T-helper 17 cell (primary cell): Measurements from ENCODE around the gene UGT2B17. TPM values are rescaled to one million over a fixed set of nuclear protein-coding genes. Genes with fewer than 3 reads are reported as not detected.
"Not testable (repeated sequence)": the region's sequence is repeated elsewhere in the genome, so short reads cannot be mapped to it uniquely, and the experiment has no call there.

ENCODE experiments used
- ATAC-seq: fragments of 150-1000 bp; cut with Tn5 transposase; 2 replicates; pipeline ENCODE4 v1.10.0; 2021; ENCODE audit warnings: mild to moderate bottlenecking, moderate library complexity
- DNase-seq, 3 donors: peaks; one replicate each; pipeline versions ENCODE4 v3.0.0 to v3.0.0-alpha.2; 2020 to 2021
- H3K9me3 ChIP-seq: one replicate; pipeline ENCODE4 v1.7.0; 2013; ENCODE audit warnings: low read length, mild to moderate bottlenecking; ENCODE audit not compliant: control insufficient read depth, poor library complexity, severe bottlenecking
- H3K27ac Mint-ChIP-seq: one replicate; pipeline ENCODE4 v1.8.0; 2022; ENCODE audit warnings: mild to moderate bottlenecking, moderate library complexity, mixed read lengths
- H3K27me3 Mint-ChIP-seq: one replicate; pipeline ENCODE4 v1.8.0; 2022; ENCODE audit warnings: mixed read lengths
- H3K36me3 Mint-ChIP-seq: one replicate; pipeline ENCODE4 v1.8.0; 2022; ENCODE audit warnings: low read depth, mixed read lengths
- H3K4me1 Mint-ChIP-seq: one replicate; pipeline ENCODE4 v1.8.0; 2022; ENCODE audit warnings: mild to moderate bottlenecking, mixed read lengths
- H3K4me3 Mint-ChIP-seq: one replicate; pipeline ENCODE4 v1.8.0; 2022; ENCODE audit warnings: mild to moderate bottlenecking, moderate library complexity, mixed read lengths
- total RNA-seq, 4 donors: library from RNA in 2 of 4; stranded (reverse) in 2 of 4; gene quantifications; one replicate each; pipeline ENCODE4 v1.2.3 and lab custom pipeline; 2022 to 2026

The UGT2B17 gene
- total RNA-seq, 2 donors from 2014 or later = not detected

GRCh38 chr4:68582339-68582717, 6.2 kb upstream of the UGT2B17 start:
- Mint-ChIP-seq H3K4me3 (no peak overlapping the region), H3K27me3 (no peaks in the 10 kb centered on the region), H3K4me1 (no peaks in the 10 kb centered on the region), H3K27ac (no peak overlapping the region), H3K36me3 (no peaks in the 10 kb centered on the region)
- no peak for ATAC-seq
- no peaks in the 10 kb centered on the region for H3K9me3 ChIP-seq
- DNase-seq = no peak

GRCh38 chr4:68581383-68582338, 5.5 kb upstream of the UGT2B17 start:
- H3K4me3 Mint-ChIP-seq = no peak overlapping the region
- ATAC-seq (no peak), DNase-seq (no peak)
- no peak overlapping the region for H3K27ac Mint-ChIP-seq
- no peaks in the 10 kb centered on the region for H3K27me3 Mint-ChIP-seq
- H3K4me1 Mint-ChIP-seq = no peaks in the 10 kb centered on the region
- H3K9me3 ChIP-seq = no peaks in the 10 kb centered on the region
- no peaks in the 10 kb centered on the region for H3K36me3 Mint-ChIP-seq

GRCh38 chr4:68577590-68577989, 1.5 kb upstream of the UGT2B17 start:
- ATAC-seq (no peak), DNase-seq (no peak)
- no peaks in the 10 kb centered on the region for H3K9me3 ChIP-seq
- H3K27me3 Mint-ChIP-seq = no peaks in the 10 kb centered on the region
- no peaks in the 10 kb centered on the region for H3K36me3 Mint-ChIP-seq
- no peak overlapping the region for H3K27ac Mint-ChIP-seq
- no peak overlapping the region for H3K4me3 Mint-ChIP-seq
- no peaks in the 10 kb centered on the region for H3K4me1 Mint-ChIP-seq

GRCh38 chr4:68575636-68576035, 486 bp downstream of the UGT2B17 start:
- H3K4me3 Mint-ChIP-seq, ATAC-seq, H3K4me1 Mint-ChIP-seq, DNase-seq, H3K9me3 ChIP-seq, H3K36me3 Mint-ChIP-seq, H3K27me3 Mint-ChIP-seq: not testable (repeated sequence)
- peak overlapping the region; percentile 14 for H3K27ac Mint-ChIP-seq

- H3K27ac Mint-ChIP-seq = peak overlapping the region; percentile 14
- H3K4me3 Mint-ChIP-seq = no peak overlapping the region
- H3K9me3 ChIP-seq = no peaks in the 10 kb centered on the region
- ATAC-seq = no peak
- no peaks in the 10 kb centered on the region for H3K36me3 Mint-ChIP-seq
- peaks cover 2% of the 10 kb centered on the region for H3K4me1 Mint-ChIP-seq
- no peaks in the 10 kb centered on the region for H3K27me3 Mint-ChIP-seq
- DNase-seq = no peak
Measured at GRCh38 chr4:68575081-68575480, 1.0 kb downstream of the UGT2B17 start.

- Mint-ChIP-seq H3K4me1 (peaks cover 2% of the 10 kb centered on the region), H3K36me3 (no peaks in the 10 kb centered on the region), H3K4me3 (no peak overlapping the region), H3K27me3 (no peaks in the 10 kb centered on the region), H3K27ac (no peak overlapping the region)
- ATAC-seq (no peak), DNase-seq (no peak)
- H3K9me3 ChIP-seq = no peaks in the 10 kb centered on the region
Measured at GRCh38 chr4:68572653-68573170, 3.4 kb downstream of the UGT2B17 start.

GRCh38 chr4:68570122-68570507, 6.0 kb downstream of the UGT2B17 start:
- no peak for ATAC-seq
- Mint-ChIP-seq H3K36me3 (no peaks in the 10 kb centered on the region), H3K27me3 (no peaks in the 10 kb centered on the region), H3K27ac (no peak overlapping the region), H3K4me1 (peaks cover 2% of the 10 kb centered on the region), H3K4me3 (no peak overlapping the region)
- no peak for DNase-seq
- H3K9me3 ChIP-seq = no peaks in the 10 kb centered on the region

- H3K4me3 Mint-ChIP-seq = no peak overlapping the region
- H3K9me3 ChIP-seq = no peaks in the 10 kb centered on the region
- peaks cover 2% of the 10 kb centered on the region for H3K4me1 Mint-ChIP-seq
- ATAC-seq = no peak
- no peaks in the 10 kb centered on the region for H3K27me3 Mint-ChIP-seq
- H3K27ac Mint-ChIP-seq = no peak overlapping the region
- DNase-seq = no peak
- no peaks in the 10 kb centered on the region for H3K36me3 Mint-ChIP-seq
Measured at GRCh38 chr4:68569466-68570121, 6.5 kb downstream of the UGT2B17 start.

GRCh38 chr4:68569036-68569435, 7.1 kb downstream of the UGT2B17 start:
- not testable (repeated sequence) for DNase-seq, H3K36me3 Mint-ChIP-seq, ATAC-seq, H3K9me3 ChIP-seq, H3K4me1 Mint-ChIP-seq, H3K27ac Mint-ChIP-seq, H3K27me3 Mint-ChIP-seq, H3K4me3 Mint-ChIP-seq

- not testable (repeated sequence) for H3K27me3 Mint-ChIP-seq, H3K36me3 Mint-ChIP-seq, ATAC-seq, H3K27ac Mint-ChIP-seq, H3K4me1 Mint-ChIP-seq, H3K4me3 Mint-ChIP-seq, DNase-seq, H3K9me3 ChIP-seq
Measured at GRCh38 chr4:68568535-68568934, 7.6 kb downstream of the UGT2B17 start.

GRCh38 chr4:68566364-68566763, 9.8 kb downstream of the UGT2B17 start:
- not testable (repeated sequence) for ATAC-seq, H3K27me3 Mint-ChIP-seq, H3K27ac Mint-ChIP-seq, H3K4me3 Mint-ChIP-seq, H3K4me1 Mint-ChIP-seq, H3K9me3 ChIP-seq, H3K36me3 Mint-ChIP-seq, DNase-seq

- H3K36me3 Mint-ChIP-seq, H3K27ac Mint-ChIP-seq, DNase-seq, H3K27me3 Mint-ChIP-seq, H3K9me3 ChIP-seq, H3K4me3 Mint-ChIP-seq, H3K4me1 Mint-ChIP-seq, ATAC-seq: not testable (repeated sequence)
Measured at GRCh38 chr4:68565082-68565481, 11.0 kb downstream of the UGT2B17 start.

- not testable (repeated sequence) for H3K4me3 Mint-ChIP-seq, H3K27me3 Mint-ChIP-seq, H3K4me1 Mint-ChIP-seq, H3K36me3 Mint-ChIP-seq, DNase-seq, ATAC-seq, H3K9me3 ChIP-seq, H3K27ac Mint-ChIP-seq
Measured at GRCh38 chr4:68560364-68561070, 15.6 kb downstream of the UGT2B17 start.
